Purkinje cell (primary cell): ENCODE measurements around the gene RAB3GAP2. TPM values are rescaled to one million over a fixed set of nuclear protein-coding genes. Genes with fewer than 3 reads are reported as not detected.

Experiments used
- polyA plus RNA-seq: library from polyadenylated mRNA; unstranded; fragments of >200 nt; fragmentation: Nextera tagmentation; gene quantifications from 2 replicates; pipeline ENCODE4 v1.2.1, GENCODE V29; 2014

Gene RAB3GAP2, protein sequence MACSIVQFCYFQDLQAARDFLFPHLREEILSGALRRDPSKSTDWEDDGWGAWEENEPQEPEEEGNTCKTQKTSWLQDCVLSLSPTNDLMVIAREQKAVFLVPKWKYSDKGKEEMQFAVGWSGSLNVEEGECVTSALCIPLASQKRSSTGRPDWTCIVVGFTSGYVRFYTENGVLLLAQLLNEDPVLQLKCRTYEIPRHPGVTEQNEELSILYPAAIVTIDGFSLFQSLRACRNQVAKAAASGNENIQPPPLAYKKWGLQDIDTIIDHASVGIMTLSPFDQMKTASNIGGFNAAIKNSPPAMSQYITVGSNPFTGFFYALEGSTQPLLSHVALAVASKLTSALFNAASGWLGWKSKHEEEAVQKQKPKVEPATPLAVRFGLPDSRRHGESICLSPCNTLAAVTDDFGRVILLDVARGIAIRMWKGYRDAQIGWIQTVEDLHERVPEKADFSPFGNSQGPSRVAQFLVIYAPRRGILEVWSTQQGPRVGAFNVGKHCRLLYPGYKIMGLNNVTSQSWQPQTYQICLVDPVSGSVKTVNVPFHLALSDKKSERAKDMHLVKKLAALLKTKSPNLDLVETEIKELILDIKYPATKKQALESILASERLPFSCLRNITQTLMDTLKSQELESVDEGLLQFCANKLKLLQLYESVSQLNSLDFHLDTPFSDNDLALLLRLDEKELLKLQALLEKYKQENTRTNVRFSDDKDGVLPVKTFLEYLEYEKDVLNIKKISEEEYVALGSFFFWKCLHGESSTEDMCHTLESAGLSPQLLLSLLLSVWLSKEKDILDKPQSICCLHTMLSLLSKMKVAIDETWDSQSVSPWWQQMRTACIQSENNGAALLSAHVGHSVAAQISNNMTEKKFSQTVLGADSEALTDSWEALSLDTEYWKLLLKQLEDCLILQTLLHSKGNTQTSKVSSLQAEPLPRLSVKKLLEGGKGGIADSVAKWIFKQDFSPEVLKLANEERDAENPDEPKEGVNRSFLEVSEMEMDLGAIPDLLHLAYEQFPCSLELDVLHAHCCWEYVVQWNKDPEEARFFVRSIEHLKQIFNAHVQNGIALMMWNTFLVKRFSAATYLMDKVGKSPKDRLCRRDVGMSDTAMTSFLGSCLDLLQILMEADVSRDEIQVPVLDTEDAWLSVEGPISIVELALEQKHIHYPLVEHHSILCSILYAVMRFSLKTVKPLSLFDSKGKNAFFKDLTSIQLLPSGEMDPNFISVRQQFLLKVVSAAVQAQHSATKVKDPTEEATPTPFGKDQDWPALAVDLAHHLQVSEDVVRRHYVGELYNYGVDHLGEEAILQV (N-terminal part only)
- 46.0 and 57.9 TPM in 2 replicates for polyA plus RNA-seq

DNA sequence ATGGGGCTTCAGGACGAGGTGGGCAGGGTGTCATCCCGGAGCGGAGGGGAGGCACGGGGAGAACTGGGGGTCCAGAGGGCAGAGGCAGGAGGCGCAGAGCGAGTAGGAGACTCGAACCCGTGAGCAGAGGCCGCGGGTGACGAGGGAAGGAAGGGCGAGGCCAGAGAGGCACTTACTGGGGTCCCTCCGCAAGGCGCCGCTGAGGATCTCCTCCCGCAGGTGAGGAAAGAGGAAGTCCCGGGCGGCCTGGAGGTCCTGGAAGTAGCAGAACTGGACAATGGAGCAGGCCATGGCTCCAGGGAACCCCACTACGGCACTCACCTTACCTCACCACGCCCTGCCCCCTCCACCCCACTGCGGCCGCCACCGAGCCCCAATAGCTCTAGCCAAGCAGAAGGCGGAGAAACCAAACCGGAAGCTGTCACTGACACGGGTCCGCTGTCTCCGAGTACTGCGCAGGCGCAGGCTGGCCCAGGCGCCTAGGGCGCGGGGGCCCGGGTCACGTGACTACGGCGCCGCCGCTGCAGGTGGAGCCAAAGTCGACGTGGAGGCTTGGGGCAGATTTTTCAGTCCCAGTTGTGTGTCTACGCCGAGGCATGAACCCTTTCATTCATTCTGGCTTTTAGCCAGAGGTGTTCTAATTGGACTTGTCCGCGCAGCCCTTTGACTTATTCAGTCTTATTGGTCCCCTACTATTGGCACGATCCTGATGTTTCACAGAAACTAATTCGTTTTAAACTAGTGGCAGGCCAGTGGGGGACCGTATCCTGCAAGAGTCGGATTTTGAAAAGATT is at the start of gene RAB3GAP2:
Gene RAB3GAP2, minus strand, starts transcription at position 407 of the 794 bp plus-strand sequence. Its CDS starts 116 bp downstream, at position 291.

Other genes starting within 250 kb of the RAB3GAP2 start
- gene EPRS1, start 225.9 kb downstream of the RAB3GAP2 start, polyA plus RNA-seq: 158 and 210 TPM in 2 replicates
- gene BPNT1, start 182.7 kb downstream of the RAB3GAP2 start, polyA plus RNA-seq: 4.0 and 9.2 TPM in 2 replicates
- gene IARS2, start 178.3 kb downstream of the RAB3GAP2 start, polyA plus RNA-seq: 14.6 and 17.4 TPM in 2 replicates